GM12891 (cell line): ENCODE results near the gene PPFIBP2.

ENCODE experiments used
- DNase-seq: peaks from one replicate; pipeline ENCODE4 v3.0.0; 2011; ENCODE audit warnings: low spot score; ENCODE audit not compliant: insufficient read length
- FAIRE-seq: peaks from 2 replicates; lab custom pipeline; 2011; peaks lifted over from hg19 to GRCh38; lab: Jason Lieb, UNC
- SPI1 ChIP-seq: IDR thresholded peaks from 2 replicates; pipeline ENCODE4 v1.6.1; 2011; ENCODE audit warnings: low read depth, low read length, control low read depth
- TAF1 ChIP-seq: IDR thresholded peaks from 2 replicates; pipeline ENCODE4 v1.6.1; 2011; ENCODE audit warnings: low read depth, low read length, control low read depth

Gene PPFIBP2

GRCh38 chr11:7696424-7696823 is 182.6 kb downstream of the PPFIBP2 start:
- DNase-seq (no peak), FAIRE-seq (no peak)
- TF ChIP-seq SPI1 (no peak), TAF1 (no peak)
